EH (cell line): ENCODE results near the gene ARHGEF38.
A peak's percentile ranks its signal among the peaks of the same experiment; 100 is the strongest.

Experiments
- DNase-seq: peaks from one replicate; pipeline ENCODE4 v3.0.0-alpha.2; 2015; ENCODE audit warnings: low read depth

ARHGEF38 gene

DNA sequence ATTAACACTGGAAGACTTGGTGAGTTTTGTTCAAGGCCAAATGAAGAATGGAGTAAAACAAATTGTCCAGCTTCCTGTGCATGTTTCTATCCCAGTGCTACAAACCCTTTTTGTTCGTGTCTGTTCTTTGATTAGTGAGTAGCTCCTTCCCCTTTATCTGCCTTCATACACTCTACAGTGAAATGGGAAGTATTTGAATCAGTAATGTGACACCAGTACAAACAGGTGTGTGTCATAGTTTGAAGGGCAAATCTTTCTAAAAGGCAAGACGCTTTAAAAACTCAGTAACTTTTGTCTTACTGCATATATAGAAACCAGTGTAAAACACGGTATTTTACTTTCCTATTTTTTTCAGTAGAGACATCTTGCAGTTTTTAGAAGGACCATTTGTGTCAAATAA lies 5.9 kb downstream of the ARHGEF38 start:
- no peak for DNase-seq

DNA sequence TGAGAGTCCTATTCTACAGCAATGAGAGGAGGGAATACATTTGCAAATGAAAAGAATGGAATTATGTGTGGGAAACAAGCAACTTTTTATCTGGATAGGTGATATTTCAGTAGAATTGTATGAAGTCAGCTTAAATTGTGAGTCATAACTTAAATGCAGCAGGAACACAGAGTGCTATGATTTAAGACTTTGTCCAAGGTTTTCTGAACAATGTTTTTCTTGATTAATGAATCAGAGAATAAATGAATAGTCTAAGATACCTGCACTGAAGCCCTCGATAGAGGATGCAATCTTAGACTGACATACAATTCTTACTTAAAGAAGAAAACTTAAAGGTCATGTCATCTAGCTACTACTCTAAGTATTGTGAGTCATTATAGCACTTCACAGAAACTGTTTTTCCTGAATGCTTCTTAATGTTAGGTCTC lies 8.0 kb downstream of the ARHGEF38 start:
- no peak for DNase-seq

DNA sequence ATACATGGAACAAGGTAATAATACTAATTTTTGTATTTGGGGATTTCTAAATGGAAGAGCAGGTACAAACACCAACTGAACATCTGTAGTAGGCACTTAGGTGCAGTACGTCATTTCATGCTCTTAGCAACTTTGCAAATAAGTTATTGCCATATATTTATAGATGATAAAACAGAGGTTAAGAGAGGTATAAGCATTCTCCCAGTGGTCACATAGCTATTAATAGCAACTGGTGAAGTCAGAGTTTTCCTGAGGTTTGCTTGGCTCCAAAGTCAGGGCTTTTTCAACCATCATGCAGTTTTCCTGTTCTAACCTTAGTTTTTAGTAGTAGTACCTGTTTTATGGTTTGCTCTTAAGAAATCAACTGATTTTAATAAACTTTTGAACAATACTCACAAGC lies 10.9 kb downstream of the ARHGEF38 start:
- DNase-seq, result no peak

DNA sequence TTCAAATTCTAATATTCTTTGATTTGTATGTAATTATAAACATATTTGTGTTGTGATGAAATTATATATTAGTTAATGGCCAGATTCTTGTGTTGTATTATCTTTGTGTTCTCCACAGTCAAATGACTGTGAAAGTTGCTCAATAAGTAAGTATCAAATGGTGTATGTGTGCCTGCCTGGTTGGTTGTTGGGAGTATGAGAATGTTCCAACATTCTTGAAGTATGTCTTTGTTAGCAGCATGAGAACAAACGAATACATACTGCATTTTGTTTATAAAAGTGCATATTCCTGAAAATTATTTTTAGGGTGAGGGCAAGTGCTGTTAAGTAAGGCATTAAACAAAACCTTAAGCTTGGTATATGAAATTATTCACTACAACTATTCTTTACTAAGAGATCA lies 16.2 kb downstream of the ARHGEF38 start:
- no peak for DNase-seq

DNA sequence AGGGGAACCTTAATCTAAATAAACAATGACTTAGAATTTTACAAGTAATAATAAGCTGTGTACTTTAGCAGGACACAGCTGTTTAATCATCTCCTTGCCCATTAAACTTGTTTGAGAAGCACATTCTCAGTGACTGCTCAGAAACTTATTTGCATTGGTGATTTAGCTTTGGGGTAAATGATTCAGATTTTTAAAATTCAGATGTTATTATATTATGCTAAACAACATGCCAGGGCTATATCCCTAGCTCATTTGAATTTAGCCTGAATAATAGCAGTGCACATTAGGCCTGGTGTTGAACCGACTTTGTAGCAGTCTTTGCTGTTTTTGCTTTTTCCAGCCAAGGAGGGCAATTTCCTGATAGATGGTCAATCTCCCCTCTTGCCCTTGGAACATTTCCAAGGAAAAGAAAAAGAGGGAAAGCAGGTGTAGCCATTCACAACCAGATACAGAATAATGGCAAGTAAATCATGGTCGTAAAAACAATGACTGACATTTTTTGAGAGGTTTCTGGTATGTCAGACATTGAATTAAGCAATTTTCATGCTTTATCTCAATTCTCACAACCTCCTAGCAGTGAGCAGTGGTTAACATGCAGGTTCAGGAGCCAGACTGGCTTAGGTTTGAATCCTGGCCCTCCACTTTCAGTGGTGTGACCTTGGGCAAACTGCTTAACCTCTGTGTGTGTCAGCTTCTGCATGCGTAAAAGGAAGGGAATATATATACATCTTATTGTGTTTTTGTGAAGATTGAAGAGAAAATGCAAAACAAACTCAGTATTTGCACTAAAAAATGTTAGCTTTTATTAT lies 16.8 kb downstream of the ARHGEF38 start:
- no peak for DNase-seq

DNA sequence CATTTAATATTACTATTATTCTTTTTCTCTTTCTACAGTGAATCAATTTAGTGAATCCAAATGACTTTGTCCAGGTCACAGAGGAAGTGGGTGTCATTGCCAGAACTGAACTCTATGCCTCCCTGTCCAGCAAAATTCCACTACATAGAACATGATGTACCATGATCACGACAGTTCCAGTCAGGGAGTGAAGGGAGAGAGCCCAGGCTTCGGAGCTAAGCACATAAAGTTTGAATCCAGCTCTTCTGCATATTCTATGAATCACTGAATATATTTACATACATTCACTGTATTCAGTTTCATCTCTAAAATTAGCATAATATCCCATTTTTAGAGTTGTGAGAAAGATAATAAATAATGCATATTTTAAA lies 17.4 kb downstream of the ARHGEF38 start:
- no peak for DNase-seq

DNA sequence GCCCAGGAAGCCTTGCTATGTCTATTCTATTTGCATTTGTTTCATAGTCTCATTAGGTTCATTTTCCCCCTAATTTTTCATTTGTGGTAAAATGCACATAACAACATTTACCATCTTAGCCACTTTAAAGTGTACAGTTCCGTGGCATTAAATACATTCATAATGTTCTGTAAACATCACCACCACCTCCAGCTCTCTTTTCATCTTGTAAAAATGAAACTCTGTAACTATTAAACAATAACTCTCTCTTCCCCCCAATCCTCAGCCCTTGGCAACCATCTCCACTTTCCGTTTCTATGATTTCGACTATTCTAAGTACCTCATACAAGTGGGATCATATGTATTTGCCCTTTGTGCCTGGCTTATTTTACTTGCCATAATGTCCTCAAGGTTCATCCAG lies 19.9 kb downstream of the ARHGEF38 start:
- DNase-seq, result no peak

DNA sequence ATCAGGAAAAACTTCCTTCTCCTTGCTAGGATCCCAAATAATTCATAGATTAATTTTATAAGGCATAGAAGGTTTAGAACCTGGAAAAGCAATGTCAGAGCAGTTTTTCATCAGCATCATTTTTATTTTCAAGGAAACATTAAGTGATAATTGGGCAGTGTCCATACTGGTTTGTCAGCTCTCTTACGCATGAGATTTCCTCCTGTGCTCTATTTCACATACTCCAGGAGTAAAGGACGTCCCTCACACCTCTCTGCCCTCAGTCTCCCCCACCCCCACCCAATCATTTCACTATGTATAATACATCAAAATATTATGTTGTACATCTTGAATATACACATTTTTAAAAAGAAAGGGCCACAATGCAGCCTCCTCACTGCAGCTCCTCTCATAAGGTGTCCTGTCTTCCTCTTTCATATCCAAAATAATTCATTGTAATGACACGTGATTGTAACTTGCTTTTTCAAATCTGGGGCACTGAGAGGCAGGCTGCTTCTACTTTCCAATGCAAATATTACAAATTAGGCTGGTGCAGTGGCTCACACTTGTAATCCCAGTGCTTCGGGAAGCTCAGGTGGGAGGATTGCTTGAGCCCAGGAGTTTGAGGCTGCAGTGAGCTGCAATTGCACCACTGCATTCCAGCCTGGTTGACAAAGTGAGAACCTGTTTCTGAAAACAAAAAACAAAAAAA lies 34.4 kb downstream of the ARHGEF38 start:
- DNase-seq, result no peak

DNA sequence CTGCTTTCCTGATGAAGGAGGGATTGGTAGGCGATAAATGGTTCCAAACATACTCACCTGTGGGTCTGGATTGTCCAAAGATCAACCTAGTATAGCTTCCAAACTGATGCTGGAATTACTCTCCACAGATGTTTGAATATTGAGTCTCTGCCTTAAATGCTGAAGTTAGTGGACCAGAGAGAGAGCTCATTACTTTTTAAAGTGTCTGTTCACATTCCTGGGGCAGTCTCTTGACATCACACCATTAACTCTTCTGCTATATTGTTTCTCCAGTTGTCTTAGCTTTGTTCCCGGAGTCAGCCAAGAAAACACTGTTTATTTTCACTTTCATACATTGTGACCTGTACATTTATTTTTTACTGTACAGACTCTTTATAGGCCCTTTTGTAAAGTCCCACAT lies 35.4 kb downstream of the ARHGEF38 start:
- DNase-seq, result no peak

DNA sequence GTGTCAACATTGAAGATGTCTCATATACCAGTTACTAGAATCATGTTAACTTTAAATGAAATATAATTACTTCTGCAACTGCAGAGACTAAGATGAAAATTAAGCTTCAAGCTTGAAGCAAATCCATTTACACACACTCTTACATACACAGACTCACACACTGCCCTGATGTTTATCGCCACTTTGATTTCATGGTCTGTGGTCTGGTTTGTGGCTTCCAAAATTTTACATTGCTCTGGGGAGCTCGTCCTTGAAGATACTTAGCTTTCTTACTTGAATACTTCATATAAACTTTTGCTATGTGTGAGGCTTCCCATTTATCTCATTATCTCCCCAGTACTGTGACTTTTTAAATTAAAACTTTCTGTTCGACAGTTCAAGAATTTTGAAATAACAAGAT lies 35.8 kb downstream of the ARHGEF38 start:
- DNase-seq, result no peak

DNA sequence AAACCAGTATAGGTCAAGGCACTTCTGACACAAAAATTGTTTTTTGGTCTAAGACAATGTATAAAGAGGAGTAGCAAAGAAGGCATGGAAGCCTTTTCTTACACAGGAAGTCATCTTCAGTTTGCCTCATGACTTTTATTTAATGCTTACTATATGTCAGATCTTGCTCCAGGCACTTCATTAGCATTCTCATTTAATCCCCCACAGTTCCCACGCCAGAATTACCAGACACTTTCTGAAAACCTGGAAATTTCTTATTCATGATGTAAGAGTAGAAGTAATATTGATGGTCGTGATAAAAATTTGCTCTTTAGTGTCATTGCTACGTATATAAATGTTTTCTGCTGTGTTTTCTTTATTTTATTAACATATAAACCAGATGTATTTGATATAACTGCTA lies 39.2 kb downstream of the ARHGEF38 start:
- no peak for DNase-seq

DNA sequence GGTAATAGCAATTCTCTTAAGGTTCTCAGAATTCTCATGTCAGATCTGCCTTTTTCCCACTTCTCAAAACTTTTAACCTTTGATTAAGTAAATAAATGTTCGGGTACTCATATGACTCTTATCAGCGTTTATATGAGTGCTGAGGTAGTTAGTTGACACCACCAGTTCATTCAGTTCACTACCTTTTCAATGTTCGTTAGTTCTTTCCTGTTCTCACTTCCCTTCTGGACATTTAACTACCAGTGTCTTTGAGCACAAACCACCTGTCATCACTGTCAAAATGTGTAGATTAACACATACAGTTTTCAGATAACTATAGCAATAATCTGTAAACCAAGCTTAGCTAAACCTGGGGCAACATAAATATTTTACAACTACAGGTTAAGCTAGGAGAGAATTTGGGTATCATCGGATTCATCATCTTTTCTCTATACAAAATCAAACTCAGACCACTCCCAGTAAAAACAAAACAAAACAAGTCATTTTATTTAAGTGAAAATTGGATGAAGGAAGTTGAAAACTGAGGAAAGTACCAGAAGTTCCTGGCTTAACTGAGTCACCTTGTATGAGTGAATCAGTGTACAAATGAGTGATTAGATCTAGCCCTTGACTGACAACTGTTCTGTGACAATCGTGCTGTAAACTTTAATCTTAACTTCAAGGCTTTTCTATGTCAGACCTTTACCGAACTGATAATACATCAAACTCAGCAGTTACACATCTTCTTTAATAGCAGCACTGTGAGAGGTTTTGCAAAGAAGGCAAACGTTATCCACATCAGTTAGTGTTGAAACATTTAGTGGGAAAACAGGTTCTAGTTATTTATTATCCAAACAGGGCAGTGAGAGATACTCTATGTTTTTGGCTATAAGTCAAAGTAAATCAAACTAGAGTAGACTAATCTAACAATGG lies 41.9 kb downstream of the ARHGEF38 start:
- no peak for DNase-seq

DNA sequence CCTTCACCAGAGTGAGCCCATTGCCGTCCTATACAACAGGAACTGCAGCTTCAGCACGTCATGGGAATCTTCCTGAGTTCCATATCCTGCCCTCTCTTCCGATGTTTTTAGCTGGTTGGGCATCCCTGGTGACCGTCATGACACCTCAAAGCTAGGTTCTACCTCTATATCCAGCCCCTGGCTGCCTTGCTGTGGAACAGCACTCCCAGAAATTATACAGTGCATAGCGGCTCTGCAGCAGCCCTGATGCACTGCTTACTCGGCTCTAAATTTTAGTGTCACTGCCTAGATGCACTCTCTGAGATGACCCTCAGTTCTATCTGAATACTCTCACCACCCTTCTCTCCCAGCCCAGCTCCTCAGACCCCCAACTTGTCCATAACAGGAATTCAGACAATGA lies 44.3 kb downstream of the ARHGEF38 start:
- no peak for DNase-seq

DNA sequence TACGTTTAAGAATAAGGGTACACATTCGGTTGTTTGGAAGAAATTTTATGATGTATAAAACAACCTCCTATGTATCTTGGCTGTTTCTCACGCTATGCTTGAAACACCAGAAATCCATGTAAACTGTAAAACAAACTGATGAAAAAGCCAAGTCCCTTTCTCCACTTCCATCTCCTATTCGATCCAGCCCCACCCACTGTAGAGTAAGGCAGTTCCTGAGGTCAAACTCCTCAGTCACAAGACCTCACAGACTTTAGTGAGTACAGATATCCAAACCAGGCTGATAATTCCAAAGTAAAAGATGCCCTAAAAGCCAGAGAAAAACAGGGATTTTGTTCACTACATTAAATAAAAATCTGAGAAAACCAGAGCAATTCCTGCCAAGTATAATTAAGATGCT lies 45.6 kb downstream of the ARHGEF38 start:
- DNase-seq, result no peak

DNA sequence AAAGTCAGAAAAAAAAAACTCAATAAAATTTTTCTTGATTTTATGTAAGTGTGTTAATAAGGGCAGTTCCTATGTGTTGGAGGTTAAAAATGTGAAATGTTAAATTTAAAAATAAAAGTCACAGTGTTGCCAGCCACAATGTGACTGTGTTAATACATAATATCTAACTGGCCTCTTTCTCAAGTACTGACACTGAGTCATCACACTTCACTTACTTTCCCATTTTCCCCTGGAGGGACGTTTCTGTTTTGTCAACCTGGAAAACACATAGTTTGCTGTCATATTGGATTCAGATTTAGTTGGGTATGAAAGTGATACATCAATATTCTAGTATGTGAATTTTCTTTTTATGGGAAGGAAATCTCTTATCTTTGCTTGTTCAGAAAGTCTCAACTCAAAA lies 46.4 kb downstream of the ARHGEF38 start:
- DNase-seq, result no peak

DNA sequence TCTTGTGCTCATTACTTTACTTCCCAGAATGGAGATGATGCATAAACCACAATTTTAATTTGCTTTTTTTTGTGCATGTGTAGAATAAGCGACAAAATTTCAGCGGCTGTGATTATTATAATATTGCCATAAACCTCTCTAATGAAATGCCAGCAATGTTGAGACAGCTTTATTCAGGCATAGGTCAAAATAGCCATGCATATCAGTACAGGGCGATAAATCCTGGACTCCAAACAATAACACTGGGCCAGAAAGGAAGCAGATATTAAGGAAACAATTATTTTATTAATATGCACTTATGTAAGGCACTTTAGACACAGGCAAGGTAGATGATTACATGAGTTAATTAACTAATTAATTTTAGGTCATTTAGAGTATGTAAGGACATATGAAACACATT lies 47.1 kb downstream of the ARHGEF38 start:
- DNase-seq, result no peak

DNA sequence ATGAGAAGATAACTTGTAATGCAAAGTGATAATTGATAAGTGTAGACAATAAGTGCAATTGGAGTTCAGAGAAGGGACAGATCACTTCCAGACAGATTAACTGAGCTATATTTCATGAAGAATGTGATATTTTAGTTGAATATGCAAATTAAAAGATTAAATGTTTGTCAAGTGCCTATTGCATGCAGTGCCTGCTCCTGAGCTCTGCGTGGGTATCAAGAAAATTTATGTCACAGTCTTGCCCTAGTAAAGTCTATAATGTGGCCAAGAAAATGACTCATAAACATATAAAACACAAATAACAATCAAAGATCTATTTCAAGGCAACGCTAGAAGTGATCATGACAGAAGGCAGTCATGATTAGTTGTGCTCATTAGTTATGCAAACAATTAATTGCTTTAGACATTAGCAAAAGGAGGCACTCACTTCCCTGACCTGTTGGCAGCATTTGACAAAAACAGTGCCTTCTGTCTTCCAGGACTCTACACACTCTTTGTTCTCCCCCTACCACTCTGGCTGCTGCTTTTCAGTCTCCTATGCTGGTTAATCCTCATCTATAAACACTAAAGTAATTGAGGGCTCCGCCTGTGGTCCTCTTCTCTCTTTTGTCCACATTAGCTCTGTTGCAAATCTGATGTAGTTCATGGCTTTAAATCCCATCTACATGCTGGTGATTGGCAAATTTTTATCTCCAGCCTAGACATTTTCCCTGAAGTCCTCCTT lies 47.7 kb downstream of the ARHGEF38 start:
- DNase-seq, result no peak

DNA sequence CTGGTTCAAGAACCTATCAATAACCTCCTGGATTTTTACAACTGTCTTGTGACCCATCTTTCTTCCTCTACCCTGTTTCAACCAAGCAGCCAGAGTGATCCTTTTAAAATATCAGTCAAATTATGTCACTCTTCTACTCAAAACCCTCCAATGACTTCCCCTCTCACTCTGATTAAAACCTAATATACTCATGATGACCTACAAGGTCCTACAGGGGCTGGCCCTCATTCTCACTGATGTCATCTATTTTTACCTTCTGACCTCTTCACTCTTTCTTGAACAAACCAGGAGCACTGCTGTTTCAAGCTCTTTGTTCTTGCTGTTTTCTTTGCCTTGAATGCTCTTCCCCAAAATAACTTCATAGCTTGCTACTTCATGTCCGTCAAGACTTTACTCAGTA lies 48.5 kb downstream of the ARHGEF38 start:
- no peak for DNase-seq

DNA sequence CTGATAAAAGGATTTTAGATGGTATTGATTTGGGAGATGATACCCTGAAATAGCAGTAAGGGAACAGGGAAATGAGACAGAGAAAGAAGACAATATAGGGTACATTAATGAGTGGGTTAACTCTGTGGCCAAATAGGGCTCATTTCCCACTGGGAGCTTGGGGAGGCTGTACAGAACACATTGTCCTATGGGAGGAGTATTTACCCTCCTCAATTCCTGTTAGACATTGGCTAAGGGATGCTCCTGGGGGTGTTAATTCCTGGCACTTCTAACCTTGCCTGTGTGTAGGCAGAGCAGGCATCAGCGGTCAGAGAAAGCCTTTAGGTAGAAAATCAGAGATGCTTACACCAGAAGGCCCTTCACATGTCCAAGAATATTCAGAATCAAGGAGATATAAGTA lies 49.0 kb downstream of the ARHGEF38 start:
- no peak for DNase-seq

DNA sequence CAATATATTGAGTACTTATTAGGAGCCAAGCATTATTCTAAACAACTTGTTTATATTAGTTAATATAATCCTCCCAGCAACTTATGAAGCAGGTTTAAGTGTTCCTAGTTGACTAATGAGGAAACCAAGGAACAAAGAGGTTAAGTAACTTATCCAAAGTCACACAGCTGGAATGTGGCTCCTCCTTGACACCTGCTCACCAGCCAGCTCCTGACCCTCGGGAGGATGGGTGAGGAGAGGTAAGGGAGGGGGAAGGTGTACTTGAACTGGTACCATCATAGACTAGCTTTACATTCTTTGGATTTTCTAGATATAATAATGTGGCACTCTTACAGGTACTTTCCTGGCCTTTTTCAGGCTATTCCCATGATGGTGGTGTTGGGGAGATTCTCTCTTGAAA lies 50.7 kb downstream of the ARHGEF38 start:
- DNase-seq, result no peak

DNA sequence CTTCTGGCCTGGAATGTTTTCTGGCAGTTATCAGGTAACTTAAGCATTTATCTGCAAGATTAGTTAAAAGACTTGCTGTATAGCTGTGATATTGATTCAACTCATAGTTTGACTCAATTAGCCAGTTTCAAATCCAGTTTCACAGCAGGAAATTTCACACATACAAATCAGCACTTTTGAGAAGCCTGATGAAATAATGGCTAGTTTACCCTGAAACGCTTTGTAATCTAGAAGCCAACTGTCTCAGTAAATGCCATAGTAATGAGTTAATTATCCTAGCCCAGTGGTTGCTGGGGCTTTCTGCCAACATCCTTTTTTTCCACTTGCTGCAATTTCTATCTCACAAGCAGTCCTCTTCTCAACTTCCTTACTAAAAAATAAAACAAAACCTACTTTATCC lies 53.1 kb downstream of the ARHGEF38 start:
- peak; percentile 25 for DNase-seq

DNA sequence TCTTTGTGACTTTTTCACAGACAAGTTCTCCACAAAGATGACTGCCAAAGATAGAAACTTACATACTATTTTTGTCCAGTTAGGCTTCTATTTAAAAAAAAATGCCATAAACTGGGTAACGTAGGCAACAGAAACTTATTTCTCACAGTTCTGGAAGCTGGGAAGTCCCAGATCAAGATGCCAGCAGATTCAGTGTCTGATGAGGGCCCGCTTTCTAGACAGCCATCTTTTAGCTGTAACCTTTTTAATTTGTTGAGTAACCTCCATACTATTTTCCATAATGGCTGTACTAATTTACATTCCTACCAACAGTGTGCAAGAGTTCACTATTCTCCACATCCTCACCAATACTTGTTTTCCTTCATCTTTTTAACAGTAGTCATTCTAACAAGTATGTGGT lies 55.5 kb downstream of the ARHGEF38 start:
- no peak for DNase-seq
